Measurements from ENCODE around the gene GMNC. TPM values are rescaled to one million over a fixed set of nuclear protein-coding genes. Genes with fewer than 3 reads are reported as not detected.

The GMNC gene
- total RNA-seq, 1 experiment from 2014 or later, result 0.27 TPM

DNA sequence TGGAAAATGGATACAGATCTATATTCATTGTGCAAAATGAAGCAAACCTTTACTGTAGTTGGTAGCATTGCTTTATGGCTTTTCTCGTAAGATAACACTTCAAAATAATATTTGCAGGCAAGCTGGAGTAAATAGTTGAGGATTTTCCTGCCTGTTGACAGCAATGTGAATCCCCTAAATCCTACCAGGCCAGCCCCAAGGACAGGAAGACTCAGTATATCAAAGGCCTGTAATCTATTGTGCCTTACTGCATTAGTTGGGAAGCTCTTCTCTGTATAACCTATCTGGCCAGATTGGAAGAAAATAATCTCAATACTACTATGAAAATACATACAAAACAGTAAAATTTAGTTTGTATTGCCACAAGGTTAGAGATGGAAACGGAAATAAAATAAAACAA, 4.6 kb upstream of the GMNC start:
- POLR2A ChIA-PET, result no interaction called here
- Histone ChIP-seq H4K20me1 (ENCODE audit: insufficient read depth) (no peaks in the 10 kb centered on the region), H3K4me3 (replicated peaks in 1 of 2; ENCODE audit: low read depth in 1 of 2, low read length in 2 of 2) (no peak overlapping the region), H3K27me3 (ENCODE audit: insufficient read depth, low read length) (no peaks in the 10 kb centered on the region), H3K9ac (ENCODE audit: low read length) (no peak overlapping the region), H3K79me2 (ENCODE audit: insufficient read depth, low read length) (no peaks in the 10 kb centered on the region), H3K27ac (ENCODE audit: low read depth, low read length) (no peak overlapping the region), H3K9me2 (ENCODE audit: insufficient read depth) (no peaks in the 10 kb centered on the region; the same call in 1 of the 2 replicates), H3K4me1 (ENCODE audit: control insufficient read depth in 1 of 2, insufficient read depth in 2 of 2, low read length in 2 of 2) (peaks cover 0 to 14% of the 10 kb centered on the region in 2 experiments; a peak in 2 of 4 replicates), H3K9me3 (ENCODE audit: control insufficient read depth in 1 of 2, insufficient read depth in 1 of 2, low read depth in 1 of 2, low read length in 2 of 2) (no peaks in the 10 kb centered on the region), H2AFZ (ENCODE audit: low read depth, low read length, poor library complexity, severe bottlenecking) (no peak overlapping the region), H3K36me3 (ENCODE audit: control insufficient read depth in 1 of 2, insufficient read depth in 2 of 2, low read length in 2 of 2) (no peaks in the 10 kb centered on the region), H3K4me2 (ENCODE audit: low read length) (no peak overlapping the region)
- DNase-seq (ENCODE audit: low read depth, low spot score) (no peak), ATAC-seq (no peak)
- CTCF ChIA-PET, result interaction anchor here (2.5 kb wide), 1 partner anchor 17 kb away, joined by 9 read pairs; no protein-coding TSS in a partner anchor
- intact Hi-C loops (cut with micrococcal nuclease), result no loop called here
- BruUV-seq (replicated peaks), result no TSS peak
- TF ChIP-seq, protein P1, sequence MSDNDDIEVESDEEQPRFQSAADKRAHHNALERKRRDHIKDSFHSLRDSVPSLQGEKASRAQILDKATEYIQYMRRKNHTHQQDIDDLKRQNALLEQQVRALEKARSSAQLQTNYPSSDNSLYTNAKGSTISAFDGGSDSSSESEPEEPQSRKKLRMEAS (IDR thresholded peaks at IDR 0.05), result no peak
- no peak for TF ChIP-seq ELF1 (IDR thresholded peaks at IDR 0.05; ENCODE audit: borderline replicate concordance, low read depth)
- no peak for TF ChIP-seq SIN3A (IDR thresholded peaks at IDR 0.05; ENCODE audit: low read depth)
- no peak for TF ChIP-seq CTCF (IDR thresholded peaks at IDR 0.05 in 2 of 3, conservative IDR thresholded peaks at IDR 0.05 in 1 of 3; ENCODE audit: borderline replicate concordance in 1 of 3, insufficient read depth in 1 of 3, low read depth in 2 of 3, low read length in 2 of 3)
- TF ChIP-seq RAD21 (IDR thresholded peaks at IDR 0.05; ENCODE audit: low read depth), result no peak
- no peak for TF ChIP-seq EZH2phosphoT487 (IDR thresholded peaks at IDR 0.05; ENCODE audit: borderline replicate concordance)
- TF ChIP-seq FOSL1 (IDR thresholded peaks at IDR 0.05; ENCODE audit: low read depth), result no peak
- TF ChIP-seq EZH2 (IDR thresholded peaks at IDR 0.05), result no peak
- TF ChIP-seq SRF (IDR thresholded peaks at IDR 0.05; ENCODE audit: low read depth), result no peak
- TF ChIP-seq POLR2AphosphoS5 (IDR thresholded peaks at IDR 0.05; ENCODE audit: low read depth, low read length), result no peak
- TF ChIP-seq, protein P2, sequence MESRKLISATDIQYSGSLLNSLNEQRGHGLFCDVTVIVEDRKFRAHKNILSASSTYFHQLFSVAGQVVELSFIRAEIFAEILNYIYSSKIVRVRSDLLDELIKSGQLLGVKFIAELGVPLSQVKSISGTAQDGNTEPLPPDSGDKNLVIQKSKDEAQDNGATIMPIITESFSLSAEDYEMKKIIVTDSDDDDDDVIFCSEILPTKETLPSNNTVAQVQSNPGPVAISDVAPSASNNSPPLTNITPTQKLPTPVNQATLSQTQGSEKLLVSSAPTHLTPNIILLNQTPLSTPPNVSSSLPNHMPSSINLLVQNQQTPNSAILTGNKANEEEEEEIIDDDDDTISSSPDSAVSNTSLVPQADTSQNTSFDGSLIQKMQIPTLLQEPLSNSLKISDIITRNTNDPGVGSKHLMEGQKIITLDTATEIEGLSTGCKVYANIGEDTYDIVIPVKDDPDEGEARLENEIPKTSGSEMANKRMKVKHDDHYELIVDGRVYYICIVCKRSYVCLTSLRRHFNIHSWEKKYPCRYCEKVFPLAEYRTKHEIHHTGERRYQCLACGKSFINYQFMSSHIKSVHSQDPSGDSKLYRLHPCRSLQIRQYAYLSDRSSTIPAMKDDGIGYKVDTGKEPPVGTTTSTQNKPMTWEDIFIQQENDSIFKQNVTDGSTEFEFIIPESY (IDR thresholded peaks at IDR 0.05; ENCODE audit: extremely low read depth, insufficient replicate concordance, low read length), result no peak
- no peak for TF ChIP-seq YY1 (IDR thresholded peaks at IDR 0.05; ENCODE audit: extremely low read depth, insufficient replicate concordance, low read depth, low read length)
- no peak for TF ChIP-seq JUND (IDR thresholded peaks at IDR 0.05)
- no peak for TF ChIP-seq ZFX (IDR thresholded peaks at IDR 0.05)
- TF ChIP-seq, protein P3, sequence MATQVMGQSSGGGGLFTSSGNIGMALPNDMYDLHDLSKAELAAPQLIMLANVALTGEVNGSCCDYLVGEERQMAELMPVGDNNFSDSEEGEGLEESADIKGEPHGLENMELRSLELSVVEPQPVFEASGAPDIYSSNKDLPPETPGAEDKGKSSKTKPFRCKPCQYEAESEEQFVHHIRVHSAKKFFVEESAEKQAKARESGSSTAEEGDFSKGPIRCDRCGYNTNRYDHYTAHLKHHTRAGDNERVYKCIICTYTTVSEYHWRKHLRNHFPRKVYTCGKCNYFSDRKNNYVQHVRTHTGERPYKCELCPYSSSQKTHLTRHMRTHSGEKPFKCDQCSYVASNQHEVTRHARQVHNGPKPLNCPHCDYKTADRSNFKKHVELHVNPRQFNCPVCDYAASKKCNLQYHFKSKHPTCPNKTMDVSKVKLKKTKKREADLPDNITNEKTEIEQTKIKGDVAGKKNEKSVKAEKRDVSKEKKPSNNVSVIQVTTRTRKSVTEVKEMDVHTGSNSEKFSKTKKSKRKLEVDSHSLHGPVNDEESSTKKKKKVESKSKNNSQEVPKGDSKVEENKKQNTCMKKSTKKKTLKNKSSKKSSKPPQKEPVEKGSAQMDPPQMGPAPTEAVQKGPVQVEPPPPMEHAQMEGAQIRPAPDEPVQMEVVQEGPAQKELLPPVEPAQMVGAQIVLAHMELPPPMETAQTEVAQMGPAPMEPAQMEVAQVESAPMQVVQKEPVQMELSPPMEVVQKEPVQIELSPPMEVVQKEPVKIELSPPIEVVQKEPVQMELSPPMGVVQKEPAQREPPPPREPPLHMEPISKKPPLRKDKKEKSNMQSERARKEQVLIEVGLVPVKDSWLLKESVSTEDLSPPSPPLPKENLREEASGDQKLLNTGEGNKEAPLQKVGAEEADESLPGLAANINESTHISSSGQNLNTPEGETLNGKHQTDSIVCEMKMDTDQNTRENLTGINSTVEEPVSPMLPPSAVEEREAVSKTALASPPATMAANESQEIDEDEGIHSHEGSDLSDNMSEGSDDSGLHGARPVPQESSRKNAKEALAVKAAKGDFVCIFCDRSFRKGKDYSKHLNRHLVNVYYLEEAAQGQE (IDR thresholded peaks at IDR 0.05; ENCODE audit: low read depth), result no peak
- TF ChIP-seq ATF3 (IDR thresholded peaks at IDR 0.05), result no peak
- RAD21 ChIA-PET (ENCODE audit: low non-redundant PET in 1 of 2, low total read pairs in 2 of 2, uncharacterized antibody in 2 of 2, unreplicated experiment in 2 of 2), result no interaction called here

All from HCT116 (cell line).